ENCODE data around the gene PHF12.

GRCh38 chr17:28900986-28901726 is 50.2 kb downstream of the PHF12 start:
- no peak for TF ChIP-seq CTCF (IDR thresholded peaks at IDR 0.05; ENCODE audit: low read length)
- no peak for TF ChIP-seq EZH2 (IDR thresholded peaks at IDR 0.05; ENCODE audit: borderline replicate concordance, low read length)
